Fibroblast of skin of abdomen (primary cell): ENCODE results near the gene NTM.

ENCODE experiments used
- DNase-seq: peaks from one replicate; pipeline ENCODE4 v3.0.0-alpha.2; 2013

The NTM gene

GRCh38 chr11:132033051-132033450 lies 662.6 kb downstream of the NTM start:
- no peak for DNase-seq

- no peak for DNase-seq
These were observed 664.8 kb downstream of the NTM start for GRCh38 chr11:132035228-132035627.

- DNase-seq, result no peak
These were observed 665.4 kb downstream of the NTM start for GRCh38 chr11:132035766-132036165.

GRCh38 chr11:132036220-132036619 lies 665.8 kb downstream of the NTM start:
- DNase-seq, result no peak

GRCh38 chr11:132036746-132037466 lies 666.5 kb downstream of the NTM start:
- peak; percentile 64 for DNase-seq

GRCh38 chr11:132037467-132037862 lies 667.0 kb downstream of the NTM start:
- no peak for DNase-seq

GRCh38 chr11:132037956-132038355 lies 667.5 kb downstream of the NTM start:
- DNase-seq, result no peak

- no peak for DNase-seq
These were observed 669.1 kb downstream of the NTM start for GRCh38 chr11:132039521-132039920.

- DNase-seq, result no peak
These were observed 671.9 kb downstream of the NTM start for GRCh38 chr11:132042296-132042695.

- no peak for DNase-seq
These were observed 673.3 kb downstream of the NTM start for GRCh38 chr11:132043714-132044113.

GRCh38 chr11:132045107-132045506 lies 674.7 kb downstream of the NTM start:
- DNase-seq, result no peak

- no peak for DNase-seq
These were observed 676.0 kb downstream of the NTM start for GRCh38 chr11:132046288-132046865.

- no peak for DNase-seq
These were observed 676.8 kb downstream of the NTM start for GRCh38 chr11:132047167-132047566.

- DNase-seq, result no peak
These were observed 677.6 kb downstream of the NTM start for GRCh38 chr11:132048040-132048439.

- no peak for DNase-seq
These were observed 678.8 kb downstream of the NTM start for GRCh38 chr11:132049205-132049604.

GRCh38 chr11:132050049-132050448 lies 679.6 kb downstream of the NTM start:
- no peak for DNase-seq

- no peak for DNase-seq
These were observed 680.3 kb downstream of the NTM start for GRCh38 chr11:132050577-132051165.

- DNase-seq, result no peak
These were observed 681.3 kb downstream of the NTM start for GRCh38 chr11:132051704-132052103.

GRCh38 chr11:132052342-132052741 lies 681.9 kb downstream of the NTM start:
- DNase-seq, result no peak

GRCh38 chr11:132052904-132053303 lies 682.5 kb downstream of the NTM start:
- no peak for DNase-seq

- DNase-seq, result peak; percentile 98
These were observed 684.4 kb downstream of the NTM start for GRCh38 chr11:132054822-132055221.

- no peak for DNase-seq
These were observed 684.9 kb downstream of the NTM start for GRCh38 chr11:132055296-132055695.

GRCh38 chr11:132056689-132057088 lies 686.3 kb downstream of the NTM start:
- peak; percentile 88 for DNase-seq

- DNase-seq, result no peak
These were observed 686.9 kb downstream of the NTM start for GRCh38 chr11:132057266-132057665.
